Measurements from ENCODE around the gene DISP3.

Gene DISP3

DNA sequence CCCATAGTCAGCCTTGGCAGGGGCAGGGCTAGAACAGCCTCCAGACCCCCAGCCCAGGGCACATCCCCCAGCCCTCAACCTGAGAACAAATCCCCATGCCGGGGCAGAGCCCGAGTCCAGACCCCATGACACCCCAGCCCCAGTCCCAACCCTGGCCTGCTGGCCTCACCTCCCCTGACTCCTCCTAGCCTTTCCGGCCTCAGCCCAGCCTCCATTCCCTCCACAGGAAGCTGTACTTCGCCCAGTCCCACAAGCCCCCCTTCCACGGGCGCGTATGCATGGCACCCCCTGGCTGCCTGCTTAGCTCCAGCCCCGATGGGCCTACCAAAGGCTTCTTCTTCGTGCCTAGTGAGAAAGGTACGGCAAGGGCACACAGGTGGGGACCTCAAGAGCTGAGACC is 50.4 kb downstream of the DISP3 start:
- DNase-seq (ENCODE audit: low read depth in 3 of 3) = no peak

DNA sequence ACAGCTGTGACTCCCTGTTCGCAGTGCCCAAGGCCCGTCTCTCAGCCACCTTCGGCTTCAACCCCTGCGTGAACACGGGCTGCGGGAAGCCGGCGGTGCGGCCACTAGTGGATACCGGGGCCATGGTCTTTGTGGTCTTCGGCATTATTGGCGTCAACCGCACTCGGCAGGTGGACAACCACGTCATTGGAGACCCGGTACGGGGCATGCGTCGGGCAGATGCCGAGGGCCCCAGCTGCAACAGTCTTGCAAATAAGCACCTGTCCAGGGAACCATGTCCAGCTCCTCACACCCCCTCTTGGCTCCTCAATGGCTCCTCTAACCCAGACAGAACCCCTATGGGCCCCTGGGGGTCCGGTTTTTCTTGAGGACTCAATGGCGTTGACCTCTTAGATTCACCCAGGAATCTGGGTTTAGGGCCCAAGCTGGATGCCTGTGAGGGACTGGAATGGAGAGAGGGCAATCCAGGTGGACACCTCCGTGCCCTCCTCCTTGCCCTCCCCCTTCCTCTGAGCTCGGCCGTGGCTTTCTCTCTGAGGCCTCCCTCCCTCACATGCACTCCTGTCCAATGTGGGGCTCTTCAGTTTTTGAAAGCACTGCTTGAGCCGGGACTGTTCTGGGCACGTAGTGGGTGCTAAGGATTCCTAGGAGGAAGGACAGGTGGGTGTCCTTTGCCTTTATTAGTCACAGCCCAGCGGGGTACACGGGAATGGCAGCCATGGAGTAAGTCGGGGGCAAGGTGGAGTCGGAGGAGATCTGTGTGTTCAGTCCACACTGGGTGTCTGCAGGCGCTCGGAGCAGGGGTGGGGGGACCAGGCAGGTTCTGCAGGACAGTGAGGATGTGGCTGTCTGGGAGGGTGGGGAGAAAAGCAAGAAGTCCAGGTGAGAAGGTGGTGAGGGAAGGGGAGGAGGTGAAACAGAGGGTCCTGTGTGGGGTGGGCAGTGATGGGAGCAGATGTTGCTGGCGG is 51.1 kb downstream of the DISP3 start:
- no peak for DNase-seq (ENCODE audit: low read depth in 3 of 3)

DNA sequence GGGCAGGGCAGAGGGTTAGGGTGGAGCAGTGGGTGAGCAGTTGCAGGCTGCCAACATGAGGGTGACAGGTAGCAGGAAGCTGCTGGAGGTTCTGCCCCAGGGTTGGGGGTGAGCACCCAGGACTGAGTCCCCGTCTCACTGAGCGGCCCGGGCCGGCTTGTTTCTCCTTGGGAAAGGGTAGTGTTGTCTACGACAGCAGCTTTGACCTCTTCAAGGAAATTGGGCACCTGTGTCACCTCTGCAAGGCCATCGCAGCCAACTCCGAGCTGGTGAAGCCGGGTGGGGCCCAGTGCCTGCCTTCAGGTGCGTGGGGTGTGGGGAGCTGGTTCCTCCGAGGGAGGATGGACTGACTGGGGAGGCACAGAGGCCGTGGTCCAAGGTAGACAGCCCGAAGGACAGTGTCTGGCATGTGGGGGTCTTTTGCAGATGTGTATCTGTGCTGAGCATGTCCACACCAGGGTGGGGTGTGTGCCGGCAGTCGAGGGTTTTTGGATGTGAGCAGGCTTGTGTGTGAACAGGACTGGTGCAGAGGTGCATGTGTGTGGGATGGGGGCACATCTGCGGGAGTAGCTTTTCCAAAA is 51.9 kb downstream of the DISP3 start:
- DNase-seq (ENCODE audit: low read depth in 3 of 3) = no peak

DNA sequence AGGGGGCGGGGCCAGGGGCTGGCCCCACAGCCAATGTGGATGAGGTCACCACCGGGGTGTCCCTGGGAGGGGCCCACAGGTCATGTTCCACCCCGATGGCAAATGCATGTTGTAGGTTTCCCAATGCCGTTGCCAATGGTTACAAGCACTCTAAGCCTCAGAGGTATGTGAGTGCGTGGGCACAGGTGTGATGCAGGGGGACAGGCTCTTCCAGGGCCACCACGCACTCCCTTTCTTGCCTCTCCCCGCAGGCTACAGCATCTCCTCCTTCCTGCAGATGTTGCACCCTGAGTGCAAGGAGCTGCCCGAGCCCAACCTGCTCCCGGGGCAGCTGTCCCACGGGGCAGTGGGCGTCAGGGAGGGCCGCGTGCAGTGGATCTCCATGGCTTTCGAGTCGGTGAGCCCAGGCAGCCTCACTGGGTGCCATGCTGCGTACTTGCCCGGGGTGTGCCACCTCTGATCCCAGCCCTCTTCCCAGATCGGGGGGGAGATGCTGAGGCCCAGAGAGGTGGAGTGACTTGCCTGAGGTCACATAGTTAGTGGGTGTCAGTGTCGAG is 52.4 kb downstream of the DISP3 start:
- no peak for DNase-seq (ENCODE audit: low read depth in 3 of 3)

DNA sequence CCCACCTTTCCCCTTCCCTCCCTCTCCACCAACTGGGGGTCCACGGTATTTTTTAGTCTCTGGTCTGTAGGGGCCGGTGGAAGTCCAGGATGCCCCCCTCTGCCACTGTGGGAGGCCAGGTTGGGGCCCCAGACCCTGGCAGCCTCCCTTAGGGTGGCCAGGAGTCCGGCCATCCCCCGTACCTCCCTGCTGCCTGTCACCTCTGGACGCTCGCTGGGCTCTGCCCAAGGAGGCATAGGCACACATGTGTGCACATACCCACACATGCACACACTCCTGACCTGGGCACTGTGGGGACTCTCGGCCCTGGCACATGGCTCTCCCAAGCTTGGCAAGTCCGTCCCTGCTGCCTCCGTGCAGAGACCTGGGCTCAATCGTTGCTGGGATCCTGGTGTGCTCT is 53.0 kb downstream of the DISP3 start:
- no peak for DNase-seq (ENCODE audit: low read depth in 3 of 3)

DNA sequence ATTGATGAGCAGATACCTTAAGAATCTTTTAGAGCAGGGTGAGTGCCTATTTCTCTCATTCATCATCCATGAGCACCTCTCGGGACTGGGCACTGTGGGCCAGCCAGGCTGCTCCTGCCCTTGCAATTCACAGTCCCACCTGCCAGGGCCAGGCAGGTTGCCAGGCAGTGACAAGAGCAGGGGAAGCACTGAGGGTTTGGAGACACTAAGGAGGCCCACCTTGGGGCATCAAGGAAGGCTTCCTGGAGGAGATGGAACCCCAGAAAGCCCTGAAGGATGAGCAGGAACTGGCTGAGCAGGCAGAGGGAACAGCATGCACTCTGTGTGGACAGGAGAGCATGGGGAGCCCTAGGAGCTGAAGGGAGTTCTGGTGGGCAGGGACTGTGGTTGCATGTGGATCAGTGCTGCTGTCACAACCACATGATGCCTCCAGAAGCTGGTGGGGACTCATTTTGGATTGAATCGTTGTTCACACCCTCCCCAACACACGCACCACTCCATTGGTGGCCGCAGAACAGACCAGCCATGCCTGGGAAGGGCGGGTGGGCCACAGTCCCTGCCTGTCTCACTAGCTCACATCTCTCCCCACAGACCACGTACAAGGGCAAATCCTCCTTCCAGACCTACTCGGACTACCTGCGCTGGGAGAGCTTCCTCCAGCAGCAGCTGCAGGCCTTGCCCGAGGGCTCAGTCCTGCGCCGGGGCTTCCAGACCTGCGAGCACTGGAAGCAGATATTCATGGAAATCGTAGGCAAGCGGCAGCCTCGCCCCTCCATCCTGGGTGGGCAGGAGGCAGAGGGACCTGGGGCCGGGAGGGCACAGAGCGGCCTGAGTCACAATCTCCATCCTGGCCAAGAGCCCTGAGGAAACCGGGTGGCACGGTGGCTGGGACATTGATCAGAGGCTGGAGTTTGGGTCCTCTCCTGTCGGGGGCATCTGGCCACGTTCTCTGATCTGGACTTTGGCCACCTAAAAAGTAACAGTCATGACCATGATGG is 55.1 kb downstream of the DISP3 start:
- no peak for DNase-seq (ENCODE audit: low read depth in 3 of 3)

DNA sequence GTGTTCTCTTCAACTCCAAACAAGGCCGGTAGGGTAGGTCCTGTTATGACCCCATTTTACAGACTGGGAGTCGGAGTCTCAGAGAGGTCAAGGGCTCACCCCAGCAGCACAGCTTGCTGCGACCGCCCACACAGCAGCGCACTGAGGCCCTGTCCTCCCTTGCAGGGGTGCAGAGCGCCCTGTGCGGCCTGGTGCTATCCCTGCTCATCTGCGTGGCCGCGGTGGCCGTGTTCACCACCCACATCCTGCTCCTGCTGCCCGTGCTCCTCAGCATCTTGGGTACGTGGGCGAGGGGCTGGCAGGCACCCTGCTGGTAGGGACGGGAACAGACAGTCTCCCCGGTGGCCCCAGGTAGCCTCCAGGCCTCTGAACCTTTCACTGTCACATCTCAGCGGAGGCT is 55.9 kb downstream of the DISP3 start:
- no peak for DNase-seq (ENCODE audit: low read depth in 3 of 3)

DNA sequence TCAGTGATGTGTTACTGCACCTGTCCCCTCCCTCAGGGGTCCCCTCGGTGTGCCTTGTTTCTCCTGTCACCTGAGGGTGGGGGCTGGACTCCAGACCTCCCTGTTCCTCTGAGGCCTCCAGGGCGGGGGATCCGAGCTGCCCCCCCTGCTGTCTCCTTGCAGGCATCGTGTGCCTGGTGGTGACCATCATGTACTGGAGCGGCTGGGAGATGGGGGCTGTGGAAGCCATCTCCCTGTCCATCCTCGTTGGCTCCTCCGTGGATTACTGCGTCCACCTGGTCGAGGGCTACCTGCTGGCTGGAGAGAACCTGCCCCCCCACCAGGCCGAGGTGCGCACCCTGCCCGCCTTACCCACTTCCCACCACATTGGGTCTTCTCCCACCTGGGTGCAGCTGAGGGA is 56.4 kb downstream of the DISP3 start:
- DNase-seq (ENCODE audit: low read depth in 3 of 3) = no peak

DNA sequence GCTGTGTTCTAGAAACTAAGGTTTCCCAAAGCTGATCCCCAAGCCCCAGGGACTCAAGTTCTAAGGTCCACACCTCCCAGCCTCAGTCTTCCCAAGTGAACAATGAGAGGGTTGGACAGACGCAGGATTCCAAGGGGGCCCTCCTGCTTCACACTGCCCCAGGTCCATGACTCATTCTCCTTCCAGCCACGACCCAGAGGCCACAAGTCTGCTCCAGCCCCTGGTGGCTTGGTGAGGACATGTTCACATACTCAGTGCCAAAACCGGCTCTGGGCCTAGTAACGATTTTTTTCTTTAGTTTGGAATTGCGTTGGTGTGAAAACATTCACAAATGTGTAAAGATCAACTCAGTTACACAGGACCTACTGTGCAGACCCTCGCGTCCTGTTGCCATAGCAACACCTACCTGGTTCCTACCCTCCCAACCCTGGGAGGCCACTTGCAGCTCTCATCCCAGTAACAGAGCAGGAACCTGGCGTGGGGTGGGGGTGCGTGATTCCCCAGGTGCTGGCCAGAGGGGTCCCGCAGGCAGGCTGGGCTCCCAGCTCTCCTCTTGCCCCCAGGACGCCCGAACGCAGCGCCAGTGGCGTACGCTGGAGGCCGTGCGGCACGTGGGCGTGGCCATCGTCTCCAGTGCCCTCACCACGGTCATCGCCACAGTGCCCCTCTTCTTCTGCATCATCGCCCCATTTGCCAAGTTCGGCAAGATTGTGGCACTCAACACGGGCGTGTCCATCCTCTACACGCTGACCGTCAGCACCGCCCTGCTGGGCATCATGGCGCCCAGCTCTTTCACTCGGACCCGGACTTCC is 57.0 kb downstream of the DISP3 start:
- no peak for DNase-seq (ENCODE audit: low read depth in 3 of 3)

DNA sequence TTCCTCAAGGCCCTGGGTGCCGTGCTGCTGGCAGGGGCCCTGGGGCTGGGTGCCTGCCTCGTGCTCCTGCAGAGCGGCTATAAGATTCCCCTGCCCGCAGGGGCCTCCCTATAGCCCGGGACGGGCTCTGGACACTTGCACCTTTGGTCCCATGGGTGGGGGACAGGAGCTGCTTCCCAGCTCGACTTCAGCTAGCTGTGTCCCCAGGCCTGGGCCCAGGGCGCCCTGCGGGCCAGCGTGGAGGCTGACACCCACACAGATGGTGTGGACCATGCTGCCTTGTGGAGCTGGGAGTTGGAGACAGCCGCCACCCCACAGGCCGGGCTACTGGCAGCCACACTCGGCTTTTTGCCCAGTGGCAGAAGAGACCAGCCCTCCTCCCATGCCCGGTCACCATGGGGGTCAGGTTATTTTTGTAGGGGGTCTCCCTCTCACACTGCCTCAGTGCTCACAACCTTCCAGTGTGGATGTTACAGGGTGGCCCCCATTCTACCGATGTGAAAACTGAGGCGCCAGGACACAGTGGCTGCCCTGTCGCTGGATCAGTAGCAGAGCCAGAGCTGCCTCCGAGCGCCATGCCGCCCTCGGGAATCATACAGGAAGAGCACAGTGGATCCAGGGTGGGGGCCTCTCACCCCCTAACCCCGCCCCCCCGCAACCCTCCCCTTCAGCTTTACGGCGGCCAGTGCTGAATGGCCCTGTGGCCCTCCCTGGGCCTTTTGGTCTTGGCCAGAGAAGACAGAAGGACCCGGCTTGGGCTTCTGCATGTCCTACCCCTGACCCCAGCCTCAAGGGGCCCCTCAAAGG is 57.8 kb downstream of the DISP3 start:
- no peak for DNase-seq (ENCODE audit: low read depth in 3 of 3)

DNA sequence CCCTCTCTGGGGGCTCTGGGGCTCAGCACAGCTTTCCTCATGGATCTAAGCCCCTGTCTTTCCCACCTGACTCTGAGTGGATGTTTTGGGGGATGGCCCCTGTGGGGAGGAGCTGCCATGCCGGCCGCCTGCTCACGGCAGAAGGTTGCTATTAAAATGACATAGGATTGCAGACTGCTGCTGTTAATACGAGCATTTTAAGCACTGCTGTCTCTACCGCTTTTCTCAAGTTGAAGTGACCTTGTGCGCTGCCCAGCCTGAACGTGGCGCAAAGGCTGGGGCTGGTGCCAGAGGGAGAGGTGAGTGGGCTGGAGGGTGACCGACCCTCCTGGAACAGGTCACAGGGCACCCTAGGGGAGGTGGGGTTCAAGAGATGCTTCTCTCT is 58.4 kb downstream of the DISP3 start:
- no peak for DNase-seq (ENCODE audit: low read depth in 3 of 3)

DNA sequence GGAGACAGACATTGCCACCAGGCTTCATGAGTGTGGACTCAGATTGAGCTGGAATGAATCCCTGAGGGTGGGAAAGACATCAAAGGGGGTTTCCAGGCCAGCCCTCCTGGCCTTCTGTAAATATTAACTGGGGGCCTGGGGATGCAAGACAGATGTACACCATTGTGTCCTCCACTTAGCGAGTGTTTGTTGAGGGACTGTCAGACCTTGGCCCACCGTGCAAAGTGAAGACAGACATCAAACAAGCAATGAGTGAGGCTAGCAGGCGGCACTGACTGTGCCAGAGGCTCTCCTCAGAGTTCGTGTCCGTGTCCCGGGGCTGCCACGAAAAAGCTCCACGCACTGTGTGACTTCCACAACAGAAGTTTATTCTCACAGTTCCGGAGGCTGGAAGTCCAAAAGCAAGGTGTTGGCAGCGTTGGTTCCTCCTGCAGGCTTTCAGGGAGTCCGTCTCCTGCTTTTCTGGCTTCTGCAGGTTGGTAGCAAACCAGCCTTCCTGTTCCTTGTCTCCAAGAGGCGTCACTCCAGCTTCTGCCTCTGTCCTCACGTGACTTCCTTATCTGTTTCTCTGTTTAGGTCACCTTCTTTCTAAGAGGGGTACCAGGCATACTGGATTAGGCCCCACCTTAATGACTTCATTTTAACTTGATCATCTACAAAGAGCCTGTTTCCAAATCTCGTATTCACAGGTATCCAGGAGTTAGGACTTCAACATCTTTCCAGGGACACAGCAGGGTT is 59.1 kb downstream of the DISP3 start:
- DNase-seq (ENCODE audit: low read depth in 3 of 3) = no peak

DNA sequence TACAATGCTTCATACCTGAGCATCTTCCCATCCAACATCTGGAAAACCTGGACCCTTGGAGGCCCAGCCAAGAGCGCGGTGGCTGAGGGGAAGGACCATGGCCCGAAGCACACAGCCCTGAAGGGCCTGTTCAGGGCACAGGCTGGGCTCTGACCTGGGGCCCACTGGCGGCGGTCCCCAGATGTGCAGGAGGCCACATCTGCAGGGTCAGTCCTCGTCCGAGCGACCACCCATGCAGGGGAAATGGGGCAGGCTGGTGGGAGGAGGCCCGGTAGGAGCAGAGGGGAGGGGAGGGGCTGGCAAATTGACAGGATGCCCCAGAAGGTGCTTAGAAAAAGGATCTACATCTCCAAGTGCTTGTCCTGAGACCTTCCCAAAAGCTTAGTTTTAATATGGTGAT is 59.9 kb downstream of the DISP3 start:
- no peak for DNase-seq (ENCODE audit: low read depth in 3 of 3)

DNA sequence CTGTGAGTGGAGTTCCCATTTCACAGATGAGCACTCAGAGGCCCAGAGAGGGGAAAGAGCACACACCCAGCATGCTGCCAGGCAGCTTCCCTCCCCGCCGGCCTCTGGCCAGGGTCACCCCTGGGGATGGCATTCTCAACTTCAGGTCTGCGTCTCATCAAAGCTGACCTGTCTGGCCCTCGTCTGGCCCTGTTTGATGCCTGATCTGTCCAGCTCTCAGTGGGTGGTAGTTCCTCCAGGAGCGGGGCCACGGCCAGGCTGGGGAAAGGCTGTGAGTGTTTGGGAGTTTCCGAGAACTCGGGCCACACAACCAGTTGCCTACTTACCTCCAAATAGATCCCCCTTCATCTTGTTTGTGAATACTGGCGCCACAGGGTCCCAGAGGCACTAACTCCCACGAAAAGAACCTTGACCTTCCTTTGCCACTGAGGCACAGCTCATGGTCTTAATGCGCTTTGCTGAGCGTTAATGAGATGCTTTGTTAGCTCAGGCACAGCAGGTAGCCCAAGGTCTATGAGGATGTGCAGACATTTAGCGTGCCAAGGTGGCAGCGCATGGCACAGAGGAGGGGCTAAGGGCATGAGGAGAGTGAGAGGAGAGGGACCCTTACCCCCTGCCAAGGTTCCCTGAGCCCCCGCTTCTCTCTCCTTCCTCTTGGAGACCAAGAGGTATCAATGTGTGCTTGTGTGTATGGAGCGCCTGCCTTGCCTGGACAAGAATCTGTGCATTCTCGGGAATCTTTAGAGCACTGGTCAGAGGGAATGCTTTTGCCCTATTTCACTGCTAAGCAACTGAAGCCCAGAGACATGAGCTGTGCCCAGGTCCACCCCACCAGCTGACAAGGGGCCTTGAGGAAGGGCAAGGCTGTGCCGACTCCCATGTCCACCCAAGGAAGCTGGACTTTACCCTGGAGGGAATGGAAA is 61.2 kb downstream of the DISP3 start:
- no peak for DNase-seq (ENCODE audit: low read depth in 3 of 3)

DNA sequence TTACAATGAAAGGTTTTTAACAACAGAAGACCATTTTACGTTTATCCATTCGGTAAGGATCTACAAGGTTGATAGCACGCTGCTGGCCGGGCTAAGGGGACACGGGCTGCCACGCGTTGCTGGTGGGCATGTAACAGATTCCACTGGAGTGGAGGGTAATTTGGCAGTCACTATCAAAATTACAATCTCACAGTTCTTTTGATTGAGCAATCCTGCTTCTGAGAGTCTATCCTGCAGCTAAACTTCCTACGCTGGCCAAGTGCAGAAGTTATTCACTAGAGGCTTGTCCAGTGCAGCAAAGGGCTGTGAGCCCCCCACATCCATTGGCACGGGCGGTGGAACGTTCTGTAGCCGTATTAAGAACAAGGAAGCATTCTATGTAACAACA is 61.8 kb downstream of the DISP3 start:
- DNase-seq (ENCODE audit: low read depth in 3 of 3) = no peak

DNA sequence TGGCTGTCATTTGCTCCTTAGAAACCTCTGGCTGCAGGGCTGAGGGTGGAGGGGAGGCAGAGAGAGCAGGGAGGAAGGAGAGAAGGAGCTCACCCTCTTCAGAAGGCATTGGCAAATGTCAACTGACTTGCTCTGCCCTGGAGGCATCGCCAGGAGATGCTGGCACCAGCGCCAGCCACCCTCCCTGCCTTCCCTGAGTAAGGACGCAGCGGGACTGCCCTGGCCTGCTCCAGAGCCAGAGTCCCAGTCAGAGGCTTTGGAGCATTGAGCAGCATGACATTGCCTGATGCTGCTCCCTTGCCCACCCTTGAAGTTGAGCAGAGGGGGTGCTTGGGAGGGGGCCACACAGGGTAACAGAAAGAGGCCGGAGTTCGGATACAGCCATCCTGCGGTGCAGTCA is 62.3 kb downstream of the DISP3 start:
- DNase-seq (ENCODE audit: low read depth in 3 of 3) = no peak

DNA sequence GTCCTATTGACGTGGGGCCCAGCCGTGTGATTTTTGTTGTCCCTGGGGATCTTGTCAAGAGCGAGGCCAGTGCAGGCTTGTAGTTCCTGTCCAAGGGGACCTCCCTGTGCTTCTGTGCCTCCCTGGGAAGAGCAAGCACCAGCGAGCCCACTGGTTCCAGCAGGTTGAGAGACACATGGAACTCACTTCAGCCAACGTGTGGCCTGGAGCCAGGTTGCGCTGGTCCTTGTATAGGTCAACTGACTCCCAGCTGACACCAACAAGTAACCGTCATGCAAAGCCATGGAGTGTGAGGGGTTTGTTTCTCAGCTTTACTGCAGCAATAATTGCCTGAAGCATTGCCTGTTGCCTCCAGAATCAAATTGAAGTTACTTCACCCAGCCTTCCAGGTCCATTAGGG is 63.0 kb downstream of the DISP3 start:
- DNase-seq (ENCODE audit: low read depth in 3 of 3) = no peak

DNA sequence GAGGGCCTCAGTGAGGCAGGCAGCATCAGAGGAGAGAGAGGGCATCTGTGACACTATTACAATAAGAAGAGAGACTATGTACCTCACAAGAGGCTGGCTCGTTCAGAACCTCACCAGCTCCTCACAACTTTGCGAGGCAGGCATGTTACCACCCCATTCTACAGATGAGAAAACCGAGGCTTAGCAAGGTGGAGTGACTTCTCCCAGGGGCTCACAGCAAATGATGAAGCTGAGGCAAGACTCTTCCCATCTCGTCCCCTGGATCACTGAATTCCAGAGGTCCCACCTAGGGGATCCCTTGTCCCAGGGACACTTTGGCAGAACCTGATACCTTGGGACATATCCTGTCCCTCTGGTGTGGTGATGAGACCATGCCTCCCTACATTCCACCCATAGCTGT is 64.4 kb downstream of the DISP3 start:
- no peak for DNase-seq (ENCODE audit: low read depth in 3 of 3)
